ENCODE measurements around the gene COL8A2. TPM values are rescaled to one million over a fixed set of nuclear protein-coding genes. Genes with fewer than 3 reads are reported as not detected.

The COL8A2 gene
- polyA plus RNA-seq, 3 donors, result 0.90 to 3.0 (median 1.6) TPM

- no peak for TF ChIP-seq CTCF (IDR thresholded peaks at IDR 0.05)
- intact Hi-C loops (cut with micrococcal nuclease), result no loop called here
- no peaks in the 10 kb centered on the region for H4K20me1 ChIP-seq (ENCODE audit: insufficient read depth, low read length)
- H2AFZ ChIP-seq (ENCODE audit: insufficient read depth, low read depth, low read length, poor library complexity, severe bottlenecking), result no peak overlapping the region
- no peaks in the 10 kb centered on the region for H3K27me3 Mint-ChIP-seq (ENCODE audit: low read depth in 3 of 3)
- H3K27ac ChIP-seq (ENCODE audit: low read depth in 1 of 2, low read length in 2 of 2), result no peak overlapping the region
- no peaks in the 10 kb centered on the region for H3K27me3 ChIP-seq (ENCODE audit: control insufficient read depth in 2 of 2, insufficient read depth in 2 of 2, low read length in 2 of 2)
- H3K9me3 Mint-ChIP-seq, result no peaks in the 10 kb centered on the region
- H3K4me1 Mint-ChIP-seq, result peaks cover 22% of the 10 kb centered on the region
- peaks cover 9 to 11% of the 10 kb centered on the region in 2 donors for H3K36me3 Mint-ChIP-seq
- no peaks in the 10 kb centered on the region for H3K79me2 ChIP-seq (ENCODE audit: insufficient read depth, low read length)
- no CpG with 5 or more reads among the region's 3 CpGs for WGBS (ENCODE audit: insufficient coverage)
- H3K36me3 ChIP-seq (replicated peaks in 1 of 2; ENCODE audit: control insufficient read depth in 1 of 2, insufficient read depth in 2 of 2, low read length in 2 of 2), result peaks cover 11 to 15% of the 10 kb centered on the region in 2 donors
- H3K4me1 ChIP-seq (ENCODE audit: control insufficient read depth in 1 of 2, insufficient read depth in 2 of 2, low read length in 2 of 2), result peaks cover 13 to 20% of the 10 kb centered on the region in 2 donors
- no peak for DNase-seq
- no peak overlapping the region for H3K4me3 Mint-ChIP-seq
- no peak overlapping the region for H3K27ac Mint-ChIP-seq
- no peak overlapping the region for H3K9ac ChIP-seq (ENCODE audit: insufficient read depth, low read length, poor library complexity, severe bottlenecking)
- H3K9me3 ChIP-seq (replicated peaks in 1 of 2; ENCODE audit: control insufficient read depth in 1 of 2, insufficient read depth in 1 of 2, low read length in 2 of 2), result no peaks in the 10 kb centered on the region
- no peak overlapping the region for H3K4me3 ChIP-seq (replicated peaks in 1 of 3; ENCODE audit: low read depth in 2 of 3, low read length in 3 of 3)
- H3K4me2 ChIP-seq (replicated peaks; ENCODE audit: extremely low read depth, low read length, poor library complexity, severe bottlenecking), result no peak overlapping the region
Observed at GRCh38 chr1:36132029-36132428, 7.0 kb upstream of the COL8A2 start.

GRCh38 chr1:36128905-36129206 is 3.8 kb upstream of the COL8A2 start:
- intact Hi-C loops (cut with micrococcal nuclease), result no loop called here
- no peaks in the 10 kb centered on the region for H3K9me3 Mint-ChIP-seq
- H3K4me2 ChIP-seq (replicated peaks; ENCODE audit: extremely low read depth, low read length, poor library complexity, severe bottlenecking), result no peak overlapping the region
- H4K20me1 ChIP-seq (ENCODE audit: insufficient read depth, low read length), result no peaks in the 10 kb centered on the region
- H3K79me2 ChIP-seq (ENCODE audit: insufficient read depth, low read length), result no peaks in the 10 kb centered on the region
- H3K36me3 Mint-ChIP-seq, result peaks cover 2 to 3% of the 10 kb centered on the region in 2 donors
- no peak for DNase-seq
- no peaks in the 10 kb centered on the region for H3K27me3 ChIP-seq (ENCODE audit: control insufficient read depth in 2 of 2, insufficient read depth in 2 of 2, low read length in 2 of 2)
- peaks cover 29% of the 10 kb centered on the region for H3K4me1 Mint-ChIP-seq
- H3K4me3 ChIP-seq (replicated peaks in 1 of 3; ENCODE audit: low read depth in 2 of 3, low read length in 3 of 3), result no peak overlapping the region
- no CpG with 5 or more reads among the region's 3 CpGs for WGBS (ENCODE audit: insufficient coverage)
- peak overlapping the region; percentile 4 for H3K9ac ChIP-seq (ENCODE audit: insufficient read depth, low read length, poor library complexity, severe bottlenecking)
- H3K27ac ChIP-seq (ENCODE audit: low read depth in 1 of 2, low read length in 2 of 2), result no peak overlapping the region
- H3K36me3 ChIP-seq (replicated peaks in 1 of 2; ENCODE audit: control insufficient read depth in 1 of 2, insufficient read depth in 2 of 2, low read length in 2 of 2), result no peaks in the 10 kb centered on the region
- peaks cover 3 to 15% (median 8%) of the 10 kb centered on the region in 3 donors for H3K27me3 Mint-ChIP-seq (ENCODE audit: low read depth in 3 of 3)
- TF ChIP-seq CTCF (IDR thresholded peaks at IDR 0.05), result no peak
- H3K9me3 ChIP-seq (replicated peaks in 1 of 2; ENCODE audit: control insufficient read depth in 1 of 2, insufficient read depth in 1 of 2, low read length in 2 of 2), result no peaks in the 10 kb centered on the region
- no peak overlapping the region for H3K4me3 Mint-ChIP-seq
- H2AFZ ChIP-seq (ENCODE audit: insufficient read depth, low read depth, low read length, poor library complexity, severe bottlenecking), result no peak overlapping the region
- no peak overlapping the region for H3K27ac Mint-ChIP-seq
- H3K4me1 ChIP-seq (ENCODE audit: control insufficient read depth in 1 of 2, insufficient read depth in 2 of 2, low read length in 2 of 2), result peaks cover 25 to 35% of the 10 kb centered on the region in 2 donors

Measured in CD14-positive monocyte (primary cell).